ENCODE results near the gene MLLT3.

MLLT3 gene

GRCh38 chr9:20376731-20377375, 245.4 kb downstream of the MLLT3 start:
- POLR2A ChIA-PET (ENCODE audit: low non-redundant PET), result no interaction called here
- CTCF ChIA-PET, result no interaction called here

GRCh38 chr9:20376042-20376441, 246.3 kb downstream of the MLLT3 start:
- no peak overlapping the region for H3K27ac ChIP-seq
- POLR2A ChIA-PET (ENCODE audit: low non-redundant PET), result no interaction called here
- TF ChIP-seq CTCF (conservative IDR thresholded peaks at IDR 0.05; ENCODE audit: low read depth), result no peak
- CTCF ChIA-PET, result no interaction called here
- DNase-seq (ENCODE audit: low spot score), result no peak

More at GRCh38 chr9:20376731-20377375, 245.4 kb downstream of the MLLT3 start:
- no peak overlapping the region for H3K27ac ChIP-seq
- no peak for TF ChIP-seq CTCF (conservative IDR thresholded peaks at IDR 0.05; ENCODE audit: low read depth)
- no peak for DNase-seq (ENCODE audit: low spot score)

GRCh38 chr9:20373263-20373662, 249.0 kb downstream of the MLLT3 start:
- ChIA-PET CTCF (no interaction called here), POLR2A (ENCODE audit: low non-redundant PET) (no interaction called here)
- TF ChIP-seq CTCF (conservative IDR thresholded peaks at IDR 0.05; ENCODE audit: low read depth), result no peak
- H3K27ac ChIP-seq, result no peak overlapping the region
- DNase-seq (ENCODE audit: low spot score), result no peak

GRCh38 chr9:20369391-20369790, 252.9 kb downstream of the MLLT3 start:
- CTCF ChIA-PET, result interaction anchor here (0.8 kb wide), 1 partner anchor 252 kb away, joined by 3 read pairs; no protein-coding TSS in a partner anchor
- no peak for TF ChIP-seq CTCF (conservative IDR thresholded peaks at IDR 0.05; ENCODE audit: low read depth)
- POLR2A ChIA-PET (ENCODE audit: low non-redundant PET), result no interaction called here
- no peak for DNase-seq (ENCODE audit: low spot score)
- H3K27ac ChIP-seq, result no peak overlapping the region

- CTCF ChIA-PET, result no interaction called here
- no peak for DNase-seq (ENCODE audit: low spot score)
- H3K27ac ChIP-seq, result no peak overlapping the region
- no peak for TF ChIP-seq CTCF (conservative IDR thresholded peaks at IDR 0.05; ENCODE audit: low read depth)
- POLR2A ChIA-PET (ENCODE audit: low non-redundant PET), result no interaction called here
Observed at GRCh38 chr9:20367855-20368254, 254.4 kb downstream of the MLLT3 start.

GRCh38 chr9:20364959-20365358, 257.3 kb downstream of the MLLT3 start:
- CTCF ChIA-PET, result no interaction called here
- DNase-seq (ENCODE audit: low spot score), result no peak
- no peak overlapping the region for H3K27ac ChIP-seq
- POLR2A ChIA-PET (ENCODE audit: low non-redundant PET), result no interaction called here
- no peak for TF ChIP-seq CTCF (conservative IDR thresholded peaks at IDR 0.05; ENCODE audit: low read depth)
